HEK293 (cell line): Measurements from ENCODE around the gene ICAM3.

Experiments used
- CTCF ChIA-PET: fragments of 350-600 bp; formaldehyde crosslinking; extraction: SDS; loops from one replicate; lab custom pipeline; 2021; ENCODE audit warnings: antibody characterized with exemption; lab: Yijun Ruan, JAX
- POLR2A ChIA-PET: fragments of 300-600 bp; formaldehyde crosslinking; extraction: SDS; loops from one replicate; lab custom pipeline; 2020; ENCODE audit warnings: antibody characterized with exemption, inconsistent platforms; lab: Yijun Ruan, JAX
- H3K27ac ChIP-seq: fragments of 200-500 bp; sonication (Bioruptor generic); 2 replicates; pipeline ENCODE4 v1.5.1; 2014; ENCODE audit warnings: low read depth, low read length, control low read depth, inconsistent platforms; ENCODE audit errors: extremely low read depth
- H3K36me3 ChIP-seq, 2 experiments: fragments of 200-500 bp in 1 of 2; sonication (Bioruptor generic) in 1 of 2; 1 replicate in 1 of 2; 2 replicates in 1 of 2; pipeline ENCODE4 v1.5.1; 2014 to 2017; ENCODE audit warnings: inconsistent platforms in 2 of 2, low read length in 2 of 2; ENCODE audit not compliant: control insufficient read depth in 2 of 2, insufficient read depth in 1 of 2
- H3K4me1 ChIP-seq: fragments of 200-500 bp; sonication (Bioruptor generic); 2 replicates; pipeline ENCODE4 v1.5.1; 2014; ENCODE audit warnings: mild to moderate bottlenecking, low read length, inconsistent platforms; ENCODE audit not compliant: control insufficient read depth, insufficient read depth
- H3K4me3 ChIP-seq: 2 replicates; pipeline ENCODE4 v1.5.1; 2011; ENCODE audit warnings: low read depth, mild to moderate bottlenecking, control low read depth, low read length, moderate library complexity
- H3K9me3 ChIP-seq: fragments of 200-500 bp; sonication (Bioruptor generic); 2 replicates; pipeline ENCODE4 v1.5.1; 2014; ENCODE audit warnings: low read depth, low read length, inconsistent platforms; ENCODE audit not compliant: control insufficient read depth, insufficient read depth
- GLIS1 ChIP-seq: fragments of 450-650 bp; formaldehyde crosslinking; IDR thresholded peaks from 2 replicates; pipeline ENCODE4 v1.5.1; 2016; ENCODE audit warnings: missing biosample characterization, missing genetic modification characterization
- HOXD13 ChIP-seq: sonication (generic); formaldehyde crosslinking; IDR thresholded peaks from 2 replicates; pipeline ENCODE4 v1.8.0; 2022; ENCODE audit warnings: missing genetic modification reagents, borderline replicate concordance
- IKZF3 ChIP-seq: fragments of 450-650 bp; IDR thresholded peaks from 2 replicates; pipeline ENCODE4 v1.5.0; 2018; ENCODE audit warnings: missing biosample characterization, mild to moderate bottlenecking, missing genetic modification characterization, moderate library complexity
- KLF9 ChIP-seq: fragments of 450-650 bp; formaldehyde crosslinking; IDR thresholded peaks from 2 replicates; pipeline ENCODE4 v1.5.1; 2016; ENCODE audit warnings: missing biosample characterization, missing genetic modification characterization, low read depth
- MZF1 ChIP-seq: fragments of 450-650 bp; formaldehyde crosslinking; IDR thresholded peaks from 2 replicates; pipeline ENCODE4 v1.5.1; 2017; ENCODE audit warnings: missing biosample characterization, missing genetic modification characterization, borderline replicate concordance
- ZBTB17 ChIP-seq: fragments of 450-650 bp; formaldehyde crosslinking; IDR thresholded peaks from 2 replicates; pipeline ENCODE4 v1.5.1; 2016; ENCODE audit warnings: missing biosample characterization, missing genetic modification characterization
- ZFP37 ChIP-seq: fragments of 450-650 bp; formaldehyde crosslinking; IDR thresholded peaks from 2 replicates; pipeline ENCODE4 v1.5.1; 2016; ENCODE audit warnings: missing biosample characterization, missing genetic modification characterization
- ZFP41 ChIP-seq: fragments of 450-650 bp; formaldehyde crosslinking; IDR thresholded peaks from 2 replicates; pipeline ENCODE4 v1.5.1; 2016; ENCODE audit warnings: missing biosample characterization, missing genetic modification characterization, borderline replicate concordance
- ZNF10 ChIP-seq: fragments of 450-650 bp; formaldehyde crosslinking; IDR thresholded peaks from 2 replicates; pipeline ENCODE4 v1.5.1; 2017; ENCODE audit warnings: missing biosample characterization, missing genetic modification characterization
- ZNF133 ChIP-seq: fragments of 450-650 bp; formaldehyde crosslinking; IDR thresholded peaks from 2 replicates; pipeline ENCODE4 v1.5.1; 2016; ENCODE audit warnings: missing biosample characterization, missing genetic modification characterization
- ZNF138 ChIP-seq: fragments of 450-650 bp; formaldehyde crosslinking; IDR thresholded peaks from 2 replicates; pipeline ENCODE4 v1.5.1; 2016; ENCODE audit warnings: missing biosample characterization, missing genetic modification characterization, borderline replicate concordance
- ZNF184 ChIP-seq: fragments of 450-650 bp; IDR thresholded peaks from 2 replicates; pipeline ENCODE4 v1.5.1; 2018; ENCODE audit warnings: missing biosample characterization, mild to moderate bottlenecking, missing genetic modification characterization
- ZNF19 ChIP-seq: fragments of 450-650 bp; formaldehyde crosslinking; IDR thresholded peaks from 2 replicates; pipeline ENCODE4; 2016; ENCODE audit warnings: missing biosample characterization, missing genetic modification characterization, low read depth
- ZNF23 ChIP-seq: fragments of 450-650 bp; formaldehyde crosslinking; IDR thresholded peaks from 2 replicates; pipeline ENCODE4 v1.5.1; 2016; ENCODE audit warnings: missing biosample characterization, missing genetic modification characterization, borderline replicate concordance
- ZNF302 ChIP-seq: fragments of 450-650 bp; formaldehyde crosslinking; IDR thresholded peaks from 2 replicates; pipeline ENCODE4 v1.5.1; 2016; ENCODE audit warnings: missing biosample characterization, missing genetic modification characterization, low read depth
- ZNF362 ChIP-seq: fragments of 450-650 bp; formaldehyde crosslinking; IDR thresholded peaks from 2 replicates; pipeline ENCODE4 v1.5.1; 2016; ENCODE audit warnings: missing biosample characterization, missing genetic modification characterization
- ZNF391 ChIP-seq: fragments of 450-650 bp; formaldehyde crosslinking; IDR thresholded peaks from 2 replicates; pipeline ENCODE4 v1.5.1; 2016; ENCODE audit warnings: low read depth, missing biosample characterization, missing genetic modification characterization, borderline replicate concordance
- ZNF394 ChIP-seq: fragments of 450-650 bp; formaldehyde crosslinking; IDR thresholded peaks from 2 replicates; pipeline ENCODE4 v1.5.1; 2016; ENCODE audit warnings: missing biosample characterization, missing genetic modification characterization, mild to moderate bottlenecking, moderate library complexity, borderline replicate concordance
- ZNF514 ChIP-seq: fragments of 450-650 bp; formaldehyde crosslinking; IDR thresholded peaks from 2 replicates; pipeline ENCODE4 v1.5.1; 2016; ENCODE audit warnings: missing biosample characterization, missing genetic modification characterization
- ZNF548 ChIP-seq: fragments of 450-650 bp; formaldehyde crosslinking; IDR thresholded peaks from 2 replicates; pipeline ENCODE4 v1.5.1; 2016; ENCODE audit warnings: missing biosample characterization, missing genetic modification characterization
- ZNF549 ChIP-seq: fragments of 450-650 bp; IDR thresholded peaks from 2 replicates; pipeline ENCODE4 v1.5.1; 2018; ENCODE audit warnings: missing biosample characterization, missing genetic modification characterization, mild to moderate bottlenecking, inconsistent platforms, moderate library complexity
- ZNF555 ChIP-seq: fragments of 450-650 bp; formaldehyde crosslinking; conservative IDR thresholded peaks from 2 replicates; pipeline ENCODE4 v1.5.1; 2017; ENCODE audit warnings: missing biosample characterization, mild to moderate bottlenecking, missing genetic modification characterization, inconsistent platforms
- ZNF560 ChIP-seq: fragments of 450-650 bp; formaldehyde crosslinking; IDR thresholded peaks from 2 replicates; pipeline ENCODE4 v1.5.1; 2017; ENCODE audit warnings: missing biosample characterization, missing genetic modification characterization, borderline replicate concordance
- ZNF571 ChIP-seq: fragments of 450-650 bp; formaldehyde crosslinking; IDR thresholded peaks from 2 replicates; pipeline ENCODE4 v1.5.0; 2017; ENCODE audit warnings: missing biosample characterization, missing genetic modification characterization
- ZNF623 ChIP-seq: fragments of 450-650 bp; formaldehyde crosslinking; IDR thresholded peaks from 2 replicates; pipeline ENCODE4 v1.5.1; 2016; ENCODE audit warnings: missing biosample characterization, missing genetic modification characterization
- ZNF624 ChIP-seq: fragments of 450-650 bp; formaldehyde crosslinking; IDR thresholded peaks from 2 replicates; pipeline ENCODE4 v1.5.1; 2017; ENCODE audit warnings: missing biosample characterization, missing genetic modification characterization
- ZNF626 ChIP-seq: fragments of 450-650 bp; sonication (Bioruptor Pico); formaldehyde crosslinking; IDR thresholded peaks from 2 replicates; pipeline ENCODE4 v1.5.1; 2018; ENCODE audit warnings: missing biosample characterization, missing genetic modification characterization, inconsistent platforms
- ZNF658 ChIP-seq: fragments of 450-650 bp; formaldehyde crosslinking; IDR thresholded peaks from 2 replicates; pipeline ENCODE4; 2016; ENCODE audit warnings: missing biosample characterization, missing genetic modification characterization
- ZNF692 ChIP-seq: fragments of 450-650 bp; formaldehyde crosslinking; IDR thresholded peaks from 2 replicates; pipeline ENCODE4 v1.5.1; 2016; ENCODE audit warnings: missing biosample characterization, missing genetic modification characterization
- ZNF777 ChIP-seq: fragments of 450-650 bp; formaldehyde crosslinking; IDR thresholded peaks from 2 replicates; pipeline ENCODE4 v1.5.1; 2017; ENCODE audit warnings: missing biosample characterization, missing genetic modification characterization, borderline replicate concordance
- ZNF792 ChIP-seq: fragments of 450-650 bp; formaldehyde crosslinking; IDR thresholded peaks from 2 replicates; pipeline ENCODE4 v1.5.1; 2016; ENCODE audit warnings: missing biosample characterization, missing genetic modification characterization
- ZSCAN16 ChIP-seq: fragments of 450-650 bp; formaldehyde crosslinking; IDR thresholded peaks from 2 replicates; pipeline ENCODE4 v1.5.1; 2016; ENCODE audit warnings: missing biosample characterization, missing genetic modification characterization
- ZSCAN18 ChIP-seq: fragments of 450-650 bp; formaldehyde crosslinking; IDR thresholded peaks from 2 replicates; pipeline ENCODE4 v1.5.1; 2016; ENCODE audit warnings: missing biosample characterization, missing genetic modification characterization
- ZSCAN30 ChIP-seq: fragments of 450-650 bp; IDR thresholded peaks from 2 replicates; pipeline ENCODE4 v1.5.1; 2018; ENCODE audit warnings: missing biosample characterization, mild to moderate bottlenecking, missing genetic modification characterization, moderate library complexity

ICAM3 gene

GRCh38 chr19:10315335-10316214 lies 23.8 kb downstream of the ICAM3 start, which contains the start of gene FDX2:
FDX2 (minus strand) TSS chr19:10316015; CDS start chr19:10315996, 19 bp downstream.
- peaks cover 13 to 60% of the 10 kb centered on the region in 2 experiments; a peak in 2 of 3 replicates for H3K36me3 ChIP-seq
- H3K4me1 ChIP-seq, result peaks cover 3% of the 10 kb centered on the region
- peak within 1 kb of the TSS; percentile 68; the same call in 1 of the 2 replicates for H3K27ac ChIP-seq
- H3K4me3 ChIP-seq, result peak within 1 kb of the TSS; percentile 79
- POLR2A ChIA-PET, result interaction anchor here (0.6 to 1.6 kb wide), 10 partner anchors 9 to 70 kb away, joined by 3 to 8 read pairs (median 5); partner anchors contain the start of genes ICAM1, ICAM4, RAVER1 and TYK2
- H3K9me3 ChIP-seq, result no peaks in the 10 kb centered on the region
- CTCF ChIA-PET, result interaction anchor here (1.1 to 2.4 kb wide), 2 partner anchors 46 to 57 kb away, joined by 4 to 8 read pairs; no protein-coding TSS in a partner anchor
- TF ChIP-seq ZFP37 (tag by site-specific recombination) (peak; percentile 85; the same call in 1 of the 2 replicates), ZNF391 (tag by site-specific recombination) (no peak; the same call in 1 of the 2 replicates), ZNF777 (tag by site-specific recombination) (no peak), ZNF626 (tag by site-specific recombination) (no peak), ZNF692 (tag by site-specific recombination) (peak; percentile 46; the same call in 1 of the 2 replicates), ZNF571 (no peak), GLIS1 (peak; percentile 44), ZFP41 (tag by site-specific recombination) (no peak), ZNF23 (no peak), ZNF792 (tag by site-specific recombination) (no peak), ZNF138 (no peak), ZNF658 (no peak), ZNF302 (no peak), HOXD13 (no peak), ZNF10 (no peak), ZNF362 (tag by site-specific recombination) (peak; percentile 66; the same call in 1 of the 2 replicates), ZNF623 (tag by site-specific recombination) (no peak), ZNF624 (tag by site-specific recombination) (no peak), ZNF555 (tag by site-specific recombination) (no peak), ZNF133 (no peak; the same call in 1 of the 2 replicates), ZSCAN16 (tag by site-specific recombination) (no peak), ZNF560 (tag by site-specific recombination) (no peak), ZNF549 (no peak), ZBTB17 (tag by site-specific recombination) (peak; percentile 98), ZNF514 (tag by site-specific recombination) (no peak), ZSCAN18 (no peak), IKZF3 (tag by site-specific recombination) (no peak), ZNF548 (no peak), KLF9 (tag by site-specific recombination) (peak; percentile 83), ZNF394 (tag by site-specific recombination) (no peak; the same call in 1 of the 2 replicates), ZNF184 (no peak), MZF1 (tag by site-specific recombination) (no peak), ZSCAN30 (tag by site-specific recombination) (peak; percentile 62; the same call in 1 of the 2 replicates), ZNF19 (tag by site-specific recombination) (no peak)
